Activated T-cell treated with anti-CD3 and anti-CD28 coated beads for 24 hours (primary cell): Measurements from ENCODE around the gene CDH23.

Experiments used
- DNase-seq: peaks from one replicate; pipeline ENCODE4 v3.0.0-alpha.2; 2020; ENCODE audit warnings: low read depth

Gene CDH23

DNA sequence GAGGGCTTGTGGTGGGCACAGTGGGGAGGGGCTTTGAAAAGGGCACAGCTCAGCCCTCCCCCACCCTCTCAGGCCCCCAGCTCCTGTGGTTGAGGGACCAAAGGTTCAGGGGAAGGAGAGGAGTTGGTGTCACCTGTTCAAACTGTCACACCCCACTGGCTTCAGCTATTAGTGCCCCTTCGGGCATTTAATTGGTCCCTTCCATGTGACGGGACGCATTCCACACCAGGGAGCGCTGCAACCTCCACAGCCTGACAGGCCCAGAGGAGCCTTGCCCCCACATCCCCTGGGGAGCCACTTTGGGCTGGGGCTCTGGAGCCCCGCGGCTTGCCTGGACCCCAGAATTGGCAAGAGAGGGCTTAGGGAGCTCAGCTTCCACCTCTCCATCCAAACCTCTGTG lies 247.2 kb downstream of the CDH23 start:
- no peak for DNase-seq

DNA sequence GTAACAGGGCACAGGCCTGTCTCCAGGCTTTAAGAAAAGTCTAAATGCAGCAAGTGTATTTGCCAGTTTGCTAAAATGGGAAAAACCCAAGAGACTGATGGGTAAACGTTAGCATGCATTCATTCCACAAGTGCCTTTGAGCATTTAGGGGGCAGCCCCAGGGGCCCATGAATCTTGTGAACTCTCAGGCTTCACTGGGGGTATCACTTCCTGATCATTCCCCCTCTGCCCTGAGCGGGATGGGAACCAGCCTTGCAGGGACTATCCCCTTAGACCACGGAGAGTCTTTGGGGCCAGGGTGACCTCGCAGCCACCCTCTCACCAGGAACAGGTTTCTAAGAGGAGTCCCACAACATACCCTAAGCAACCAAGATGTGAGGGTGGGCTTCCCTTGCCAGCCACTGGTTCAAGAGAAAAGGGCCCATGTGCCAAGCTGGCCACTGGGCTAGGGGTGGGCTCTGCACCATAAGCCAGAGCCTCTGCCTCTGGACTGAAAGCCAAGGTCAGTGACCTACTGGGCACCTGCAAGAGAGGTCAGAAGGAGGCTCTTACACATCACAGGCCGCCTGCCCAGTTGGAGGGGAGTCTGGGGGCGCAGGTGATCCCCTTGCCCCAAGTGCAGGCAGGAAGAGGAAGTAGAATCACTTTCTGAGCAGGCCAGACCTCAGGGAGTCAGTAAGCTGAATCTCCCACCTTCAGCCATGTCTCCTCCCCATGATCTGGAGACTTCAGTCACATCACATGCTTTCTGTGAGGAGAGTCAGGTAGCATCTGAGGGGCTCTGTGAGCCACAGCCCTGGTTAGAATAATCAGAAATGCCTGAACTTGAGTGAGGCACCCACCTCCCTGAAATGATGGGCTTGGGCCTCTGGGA lies 247.8 kb downstream of the CDH23 start:
- no peak for DNase-seq

DNA sequence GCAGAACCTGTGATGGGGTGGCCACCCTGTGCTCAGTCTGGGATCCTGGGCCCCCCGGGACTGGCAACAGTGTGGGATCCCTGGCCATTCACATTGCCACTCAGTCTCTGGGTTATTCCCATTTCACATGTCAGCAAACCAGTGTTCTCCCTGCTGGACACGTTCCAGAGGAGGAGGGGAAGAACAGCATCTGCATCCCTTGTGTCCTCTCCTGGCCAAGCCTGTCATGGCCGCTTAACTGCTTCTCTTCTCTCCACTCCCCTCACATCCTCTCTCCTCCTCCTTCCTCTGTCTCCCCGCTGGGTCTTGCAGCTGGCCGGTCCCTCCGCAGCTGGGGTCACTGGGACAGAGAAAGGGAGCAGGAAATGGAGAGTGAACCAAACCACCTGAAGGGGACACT lies 248.5 kb downstream of the CDH23 start:
- no peak for DNase-seq

DNA sequence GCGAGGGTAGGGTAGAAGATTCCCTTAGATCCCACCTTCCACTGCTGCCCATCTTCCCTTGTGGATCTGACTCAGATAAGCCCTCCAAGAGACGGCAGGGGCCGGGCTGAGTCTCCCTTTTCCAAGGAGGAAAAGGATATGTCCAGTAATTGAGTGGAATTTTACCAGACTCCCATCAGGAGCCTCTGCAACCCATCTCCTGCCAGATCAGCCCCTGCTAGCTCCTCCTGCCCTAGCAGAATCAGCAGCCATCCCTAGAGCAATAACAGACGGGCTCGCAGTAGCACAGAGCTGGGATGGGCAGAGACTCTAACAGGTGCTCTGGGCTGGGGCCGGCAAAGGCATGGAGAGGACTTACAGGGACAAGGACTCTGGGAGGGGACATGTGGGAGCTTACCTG lies 249.3 kb downstream of the CDH23 start:
- no peak for DNase-seq

DNA sequence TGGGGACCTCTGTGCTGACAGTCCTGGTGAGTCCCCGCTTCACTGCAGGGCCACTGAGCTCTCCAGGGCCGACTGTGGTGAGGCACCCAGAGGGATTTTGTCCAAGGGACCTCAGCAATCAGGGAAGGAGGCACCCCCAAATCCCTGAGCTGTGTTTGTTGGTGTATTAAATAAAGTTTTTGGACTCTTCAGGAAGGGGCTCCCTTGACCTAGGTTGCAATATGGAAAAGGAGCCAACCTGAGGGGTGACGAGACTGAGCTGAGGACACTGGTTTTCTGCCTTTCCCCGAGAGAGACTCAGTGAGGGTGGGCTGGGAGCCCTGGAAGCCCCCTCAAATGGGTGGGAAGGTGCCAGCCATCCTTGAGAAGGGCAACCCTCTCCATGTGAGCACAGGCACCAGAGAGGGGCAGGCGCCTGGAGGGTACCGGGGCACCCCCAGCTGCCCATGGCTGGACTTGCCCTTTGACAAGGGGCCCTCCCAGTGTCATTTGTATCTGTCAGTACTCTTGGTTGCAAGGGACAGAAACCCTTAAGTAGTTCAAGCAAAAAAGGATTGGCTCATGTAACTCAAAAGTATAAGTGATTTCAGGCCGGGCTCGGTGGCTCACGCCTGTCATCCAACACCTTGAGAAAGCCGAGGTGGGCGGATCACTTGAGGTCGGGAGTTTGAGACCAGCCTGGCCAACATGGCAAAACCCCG lies 250.0 kb downstream of the CDH23 start:
- no peak for DNase-seq

DNA sequence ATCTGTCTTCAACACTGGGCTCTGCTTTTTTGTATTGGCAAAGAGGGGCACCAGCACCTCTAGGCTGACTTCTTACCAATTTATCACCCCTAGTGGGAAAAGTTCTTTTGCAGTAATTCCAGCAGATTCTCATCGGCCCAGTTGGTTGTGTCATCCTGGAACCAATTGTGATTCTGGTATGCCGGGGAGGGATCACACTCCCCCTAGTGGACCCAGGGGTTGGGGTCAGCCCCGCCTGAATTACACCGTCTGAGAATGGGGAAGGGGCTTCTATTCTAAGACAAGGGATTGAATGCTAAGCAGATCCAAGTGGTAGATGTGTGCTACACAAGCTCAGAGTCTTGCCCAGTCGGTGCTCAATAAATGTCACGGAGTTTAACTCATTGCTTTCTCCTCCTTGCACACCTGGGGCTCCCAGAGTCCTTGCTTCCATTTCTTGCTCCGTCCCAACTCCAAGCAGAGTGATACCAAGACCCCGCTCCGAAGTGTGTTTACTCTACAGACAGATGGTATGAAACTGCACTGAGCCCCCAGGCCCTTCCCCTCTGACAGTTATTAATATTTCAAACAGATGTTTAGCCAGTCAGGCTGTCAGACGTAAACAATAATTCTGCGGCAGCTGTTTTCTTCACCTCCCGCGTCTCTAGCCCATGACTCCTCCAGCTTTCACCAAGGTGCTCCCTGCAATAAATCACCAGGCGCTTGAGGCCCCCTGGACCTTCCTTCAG lies 251.0 kb downstream of the CDH23 start:
- no peak for DNase-seq

DNA sequence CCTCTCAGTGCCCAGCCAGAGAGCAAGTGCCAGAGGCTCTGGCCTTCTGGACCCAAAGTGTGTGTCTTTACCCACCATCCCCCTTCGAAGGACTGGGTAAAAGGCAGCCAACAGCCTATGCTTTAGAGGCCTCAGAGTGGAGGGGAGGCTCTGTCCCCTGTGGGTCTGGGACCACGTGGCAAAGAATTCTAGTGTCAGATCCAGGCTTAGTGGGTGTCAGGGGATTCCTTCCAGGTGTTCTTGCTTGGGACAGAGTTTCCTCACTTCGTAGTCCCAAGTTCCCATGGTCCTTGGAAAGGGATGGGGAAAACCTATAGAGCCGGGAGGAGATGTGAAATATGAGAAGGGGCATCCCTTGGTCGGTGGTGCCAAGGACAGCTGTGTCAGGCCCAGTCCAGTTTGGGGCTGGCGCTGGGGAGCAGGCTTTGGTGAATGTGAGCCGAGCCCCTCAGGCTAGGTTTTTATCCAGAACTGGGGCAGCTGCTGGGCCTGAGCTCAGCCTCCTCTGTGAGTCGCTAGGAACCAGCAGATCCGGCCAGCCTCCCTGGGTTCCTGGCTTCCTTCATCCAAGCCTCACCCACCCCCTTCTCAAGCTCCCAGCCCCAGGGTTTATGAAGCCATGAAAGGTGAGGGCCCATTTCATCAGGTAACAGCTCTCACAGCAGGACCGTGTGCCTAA lies 251.7 kb downstream of the CDH23 start:
- no peak for DNase-seq

- no peak for DNase-seq
Observed at GRCh38 chr10:71648933-71649320, 252.2 kb downstream of the CDH23 start.

DNA sequence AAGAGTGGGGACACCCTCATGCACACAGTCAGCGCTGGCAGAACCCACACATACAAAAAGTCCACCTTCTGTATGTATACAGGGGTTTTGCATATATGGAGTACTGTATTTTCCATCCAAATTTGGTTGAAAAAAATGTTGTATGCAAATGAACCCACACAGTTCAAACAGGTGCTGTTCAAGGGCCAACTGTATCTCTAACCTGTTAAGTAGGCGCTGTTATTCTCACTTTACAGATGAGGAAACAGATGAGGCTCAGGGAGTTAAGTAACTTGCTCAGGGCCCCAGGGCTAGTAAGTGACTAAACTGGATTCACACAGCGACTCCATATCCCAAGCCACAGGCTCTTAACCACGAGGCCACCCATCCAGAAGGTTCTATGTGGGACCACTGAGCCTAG lies 252.9 kb downstream of the CDH23 start:
- DNase-seq: no peak

- DNase-seq: no peak
Observed at GRCh38 chr10:71650397-71650796, 253.7 kb downstream of the CDH23 start.

DNA sequence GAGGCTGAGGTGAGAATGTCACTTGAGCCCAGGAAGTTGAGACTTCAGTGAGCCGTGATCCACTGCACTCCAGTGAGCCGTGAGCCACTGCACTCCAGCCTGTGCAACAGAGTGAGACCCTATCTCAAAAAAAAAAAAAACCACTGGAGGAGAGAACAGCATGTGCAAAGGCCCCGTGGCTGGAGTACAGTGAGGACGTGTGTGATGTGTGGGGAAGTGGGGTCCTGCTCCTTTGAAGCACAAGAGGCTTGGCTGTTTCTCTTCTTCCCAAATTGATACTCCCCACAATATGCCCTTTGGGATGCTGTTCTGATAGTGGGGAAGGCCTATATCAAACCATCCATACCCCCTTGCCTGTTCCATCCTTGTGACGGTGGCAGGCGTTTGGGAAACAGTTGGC lies 254.7 kb downstream of the CDH23 start:
- no peak for DNase-seq

DNA sequence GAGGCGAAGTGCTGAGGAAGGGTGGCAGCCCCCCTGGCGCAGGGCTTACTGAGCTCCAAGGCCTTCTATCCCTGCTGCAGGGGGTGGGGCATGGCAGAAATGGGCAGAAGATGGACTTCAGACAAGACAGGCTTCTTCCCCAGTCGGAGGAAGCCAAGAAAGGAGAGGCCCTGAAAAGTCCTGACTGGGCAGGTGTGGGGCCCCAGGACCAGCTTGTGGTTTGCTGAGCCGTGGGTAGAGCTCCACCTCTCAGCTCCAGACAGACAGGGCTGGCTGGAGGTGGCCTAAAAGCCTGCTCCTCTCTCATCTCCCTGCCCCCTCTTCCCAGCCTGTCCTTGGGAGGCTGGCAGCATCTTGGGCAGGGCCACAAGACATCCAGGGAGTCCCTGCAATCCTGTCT lies 255.2 kb downstream of the CDH23 start:
- no peak for DNase-seq

GRCh38 chr10:71653044-71653443 lies 256.3 kb downstream of the CDH23 start:
- no peak for DNase-seq

DNA sequence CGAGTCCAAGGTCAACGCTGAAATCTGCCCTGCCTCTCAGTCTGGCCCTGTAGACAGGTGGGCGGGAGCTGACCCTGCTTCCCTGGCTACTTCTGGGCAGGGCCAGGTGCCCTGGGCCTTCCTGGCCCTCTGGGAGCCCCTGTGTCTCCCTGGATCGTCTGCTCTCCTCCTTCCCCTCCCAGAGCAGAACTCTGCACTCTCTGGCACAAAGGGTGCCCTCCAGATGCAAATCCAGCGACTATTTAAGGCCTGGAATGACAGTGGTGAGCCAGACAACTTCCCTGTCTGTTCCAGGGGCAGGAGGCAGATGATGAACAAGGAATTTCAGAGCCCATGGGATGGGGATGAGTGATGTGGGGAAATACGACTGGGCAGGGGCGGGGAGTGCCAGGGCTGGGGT lies 259.5 kb downstream of the CDH23 start:
- DNase-seq: no peak

DNA sequence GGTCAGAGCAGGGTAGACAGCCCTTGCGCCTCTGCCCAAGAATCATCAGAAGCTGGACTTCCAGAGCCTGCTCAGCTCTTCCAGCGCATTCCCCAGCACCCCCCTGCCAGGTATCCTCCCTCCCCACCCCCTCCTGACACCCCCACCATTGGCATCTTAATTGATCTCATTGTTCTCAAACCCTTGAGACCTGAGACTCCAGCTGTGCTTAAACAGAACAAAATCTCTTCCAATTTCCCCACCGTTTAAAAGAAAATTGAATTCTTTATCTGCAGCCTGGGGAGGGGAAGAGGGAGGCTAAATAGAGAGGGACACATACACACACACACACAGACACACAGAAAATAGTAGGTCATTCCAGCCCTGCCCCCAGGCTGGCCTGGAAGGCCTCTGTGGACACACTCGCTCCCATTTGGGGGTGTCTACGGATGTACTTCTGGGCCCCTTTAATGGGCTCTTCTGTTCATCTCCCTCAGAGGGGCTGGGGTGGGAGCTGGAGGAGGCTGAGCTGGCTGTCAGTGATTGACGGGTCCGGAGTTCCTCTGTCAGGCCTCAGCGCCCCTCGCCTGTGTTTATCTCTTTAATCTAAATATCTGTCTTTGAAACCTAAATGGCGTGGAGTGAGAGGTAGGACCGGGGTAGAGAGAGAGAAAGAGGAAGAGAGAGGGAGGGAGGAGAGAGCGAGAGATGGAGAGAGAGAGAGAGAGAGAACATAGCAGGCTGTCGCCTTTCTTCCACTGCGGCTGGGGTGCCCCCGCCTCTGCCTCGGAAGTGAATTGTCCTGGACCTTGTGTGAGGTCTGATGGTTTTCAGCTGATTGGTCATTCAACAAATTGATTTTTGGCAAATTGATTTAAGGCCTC lies 261.1 kb downstream of the CDH23 start:
- DNase-seq: no peak

- no peak for DNase-seq
Observed at GRCh38 chr10:71658467-71658745, 261.7 kb downstream of the CDH23 start.

DNA sequence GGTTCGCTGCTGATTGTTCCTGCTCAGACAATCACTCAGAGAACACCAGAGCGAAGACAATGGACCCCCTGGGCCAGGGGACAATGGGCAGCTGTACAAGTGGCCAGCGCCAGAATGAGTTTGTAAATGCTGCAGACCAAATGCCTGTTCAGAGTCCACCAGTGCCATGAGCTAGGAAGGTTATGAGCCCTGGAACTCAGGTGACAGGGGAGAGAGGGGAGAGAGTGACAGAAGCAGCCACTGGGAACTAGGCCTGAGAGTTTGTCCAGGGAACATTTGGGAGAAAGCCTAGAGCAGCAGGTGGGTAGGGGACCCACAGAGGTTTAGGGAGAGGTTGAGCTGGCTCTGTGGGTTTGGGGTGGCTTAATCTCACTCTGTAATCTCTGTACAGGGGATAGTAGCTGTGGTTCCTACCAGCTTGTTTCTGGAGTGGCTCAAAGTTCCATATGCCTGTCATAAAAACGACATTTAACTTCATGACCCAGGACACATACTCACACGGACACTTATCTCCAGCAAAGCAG lies 262.5 kb downstream of the CDH23 start:
- no peak for DNase-seq

GRCh38 chr10:71659737-71660136 lies 263.0 kb downstream of the CDH23 start:
- no peak for DNase-seq

- no peak for DNase-seq
Observed at GRCh38 chr10:71660313-71660712, 263.6 kb downstream of the CDH23 start.

DNA sequence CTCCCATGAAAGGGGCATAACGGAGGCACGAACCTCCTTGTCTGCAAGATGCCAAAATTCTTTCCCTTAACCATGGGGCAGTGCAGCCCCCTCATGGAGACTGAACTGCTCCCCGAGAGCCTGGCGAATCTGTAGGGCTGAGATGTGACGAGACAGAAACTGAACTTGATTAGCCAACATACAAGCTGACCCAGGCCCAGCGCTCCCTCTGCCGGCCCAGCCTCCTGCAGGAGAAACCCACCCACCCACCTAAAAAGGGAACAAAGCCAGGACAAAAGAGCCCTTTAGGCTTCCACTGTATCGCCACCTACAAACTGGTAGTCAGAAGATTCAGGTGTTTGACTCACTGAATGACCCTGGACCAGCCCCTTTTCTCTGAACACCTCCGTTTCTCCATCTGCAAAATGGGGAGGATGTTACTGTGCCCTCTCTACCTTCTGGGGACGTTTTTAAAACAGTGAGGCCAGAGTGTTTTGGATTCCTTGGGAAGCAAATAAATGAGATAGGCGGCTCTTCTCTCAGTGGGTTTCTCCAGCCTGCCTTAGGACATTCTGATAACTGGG lies 264.4 kb downstream of the CDH23 start:
- DNase-seq: no peak

DNA sequence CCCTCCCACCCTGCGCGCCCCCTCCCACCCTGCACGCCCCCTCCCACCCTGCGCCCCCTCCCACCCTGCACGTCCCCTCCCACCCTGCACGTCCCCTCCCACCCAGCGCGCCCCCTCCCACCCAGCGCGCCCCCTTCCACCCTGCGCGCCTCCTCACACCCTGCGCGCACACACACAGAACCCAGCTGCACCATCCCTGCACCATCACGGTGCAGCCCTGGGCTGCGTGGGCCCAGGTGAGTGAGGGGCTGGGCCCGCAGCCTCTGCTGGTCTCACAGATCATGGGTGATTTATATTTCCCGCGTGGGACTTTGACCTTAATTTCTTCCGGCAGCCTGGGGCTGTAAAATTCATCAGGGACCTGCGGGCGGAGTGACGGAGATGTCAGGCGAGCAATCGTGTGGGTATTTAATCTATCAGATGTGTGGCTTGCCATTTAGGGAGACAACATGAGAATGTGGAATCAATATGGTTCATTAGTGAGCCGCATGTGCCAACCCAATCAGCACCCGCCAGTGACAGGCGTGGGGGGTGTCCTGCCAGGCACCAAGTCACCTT lies 265.1 kb downstream of the CDH23 start:
- no peak for DNase-seq
